Hepatocyte (in vitro differentiated cells): Measurements from ENCODE around the gene CIZ1.

Source experiments
- EZH2 ChIP-seq: fragments of 200-600 bp; sonication (generic); IDR thresholded peaks from 2 replicates; pipeline ENCODE4 v1.6.1; 2016; ENCODE audit warnings: antibody characterized with exemption, mild to moderate bottlenecking, borderline replicate concordance
- EZH2phosphoT487 ChIP-seq: fragments of 200-600 bp; sonication (generic); IDR thresholded peaks from one replicate; pipeline ENCODE4 v1.6.1; 2018; ENCODE audit warnings: antibody characterized with exemption, mild to moderate bottlenecking, low read depth, moderate library complexity; ENCODE audit not compliant: unreplicated experiment, severe bottlenecking
- TF ChIP-seq, protein P1 (sequence below): fragments of 200-600 bp; sonication (generic); IDR thresholded peaks from 2 replicates; pipeline ENCODE4 v1.5.1; 2016; ENCODE audit warnings: antibody characterized with exemption, mild to moderate bottlenecking; ENCODE audit not compliant: poor library complexity

DNA sequence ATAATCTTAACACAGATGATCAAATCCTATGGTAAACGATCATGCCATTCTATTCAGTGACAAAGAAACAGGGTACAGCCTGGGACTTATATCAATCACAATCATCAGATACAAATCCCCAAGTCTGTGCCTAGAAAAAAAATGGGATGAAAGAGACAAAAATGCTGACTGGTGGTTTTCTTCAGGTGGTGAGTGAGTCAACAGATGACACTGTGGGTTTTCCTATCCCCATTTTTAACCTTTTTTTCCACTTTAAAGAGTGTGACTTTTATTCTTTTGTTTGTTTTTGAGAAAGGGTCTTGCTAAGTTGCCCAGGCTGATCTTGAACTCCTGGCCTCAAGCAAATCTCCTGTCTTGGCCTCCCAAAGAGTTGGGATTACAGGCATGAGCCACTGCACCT, 3.2 kb downstream of the CIZ1 start:
- TF ChIP-seq, protein P1, sequence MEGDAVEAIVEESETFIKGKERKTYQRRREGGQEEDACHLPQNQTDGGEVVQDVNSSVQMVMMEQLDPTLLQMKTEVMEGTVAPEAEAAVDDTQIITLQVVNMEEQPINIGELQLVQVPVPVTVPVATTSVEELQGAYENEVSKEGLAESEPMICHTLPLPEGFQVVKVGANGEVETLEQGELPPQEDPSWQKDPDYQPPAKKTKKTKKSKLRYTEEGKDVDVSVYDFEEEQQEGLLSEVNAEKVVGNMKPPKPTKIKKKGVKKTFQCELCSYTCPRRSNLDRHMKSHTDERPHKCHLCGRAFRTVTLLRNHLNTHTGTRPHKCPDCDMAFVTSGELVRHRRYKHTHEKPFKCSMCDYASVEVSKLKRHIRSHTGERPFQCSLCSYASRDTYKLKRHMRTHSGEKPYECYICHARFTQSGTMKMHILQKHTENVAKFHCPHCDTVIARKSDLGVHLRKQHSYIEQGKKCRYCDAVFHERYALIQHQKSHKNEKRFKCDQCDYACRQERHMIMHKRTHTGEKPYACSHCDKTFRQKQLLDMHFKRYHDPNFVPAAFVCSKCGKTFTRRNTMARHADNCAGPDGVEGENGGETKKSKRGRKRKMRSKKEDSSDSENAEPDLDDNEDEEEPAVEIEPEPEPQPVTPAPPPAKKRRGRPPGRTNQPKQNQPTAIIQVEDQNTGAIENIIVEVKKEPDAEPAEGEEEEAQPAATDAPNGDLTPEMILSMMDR = no peak
- TF ChIP-seq EZH2 = no peak
- TF ChIP-seq EZH2phosphoT487 = no peak
